Progenitor cell of endocrine pancreas (in vitro differentiated cells): ENCODE data around the gene A1BG. TPM values are rescaled to one million over a fixed set of nuclear protein-coding genes. Genes with fewer than 3 reads are reported as not detected.

Source experiments
- DNase-seq: peaks from one replicate; pipeline ENCODE4 v3.0.0; 2021; ENCODE audit warnings: low spot score; ENCODE audit not compliant: unreplicated experiment
- H3K27ac Mint-ChIP-seq: 2 replicates; pipeline ENCODE4 v1.8.0; 2021; ENCODE audit warnings: mild to moderate bottlenecking, moderate library complexity, mixed read lengths
- H3K27me3 Mint-ChIP-seq: 2 replicates; pipeline ENCODE4 v1.8.0; 2021; ENCODE audit warnings: mixed read lengths
- H3K36me3 Mint-ChIP-seq: 2 replicates; pipeline ENCODE4 v1.8.0; 2022; ENCODE audit warnings: mixed read lengths; ENCODE audit not compliant: insufficient read depth
- H3K4me1 Mint-ChIP-seq: 2 replicates; pipeline ENCODE4 v1.8.0; 2021; ENCODE audit warnings: low read depth, mixed read lengths
- H3K4me3 Mint-ChIP-seq: 2 replicates; pipeline ENCODE4 v1.8.0; 2021; ENCODE audit warnings: low read depth, mild to moderate bottlenecking, moderate library complexity, mixed read lengths
- H3K9me3 Mint-ChIP-seq: 2 replicates; pipeline ENCODE4 v1.8.0; 2021; ENCODE audit warnings: low read depth, mixed read lengths
- CTCF ChIP-seq: fragments of 200-600 bp; sonication (generic); IDR thresholded peaks from one replicate; pipeline ENCODE4 v1.5.0; 2021; ENCODE audit warnings: antibody characterized with exemption, mild to moderate bottlenecking; ENCODE audit not compliant: unreplicated experiment
- total RNA-seq: library from RNA; stranded (reverse); gene quantifications from 2 replicates; pipeline ENCODE4 v1.2.1, GENCODE V29; 2021

A1BG gene
- total RNA-seq, 1 donor from 2014 or later: 3.9 TPM

- H3K27ac Mint-ChIP-seq: no peak overlapping the region
- TF ChIP-seq CTCF: no peak
- peaks cover 3% of the 10 kb centered on the region for H3K36me3 Mint-ChIP-seq
- H3K4me3 Mint-ChIP-seq: no peak overlapping the region
- H3K9me3 Mint-ChIP-seq: no peaks in the 10 kb centered on the region
- no peak for DNase-seq
- H3K27me3 Mint-ChIP-seq: no peaks in the 10 kb centered on the region
- peaks cover 6% of the 10 kb centered on the region for H3K4me1 Mint-ChIP-seq
Observed at GRCh38 chr19:58364146-58364545, 10.9 kb upstream of the A1BG start.

- Mint-ChIP-seq H3K36me3 (peaks cover 3% of the 10 kb centered on the region), H3K27ac (peak within 1 kb of the TSS; percentile 99), H3K4me3 (peak within 1 kb of the TSS; percentile 98), H3K27me3 (no peaks in the 10 kb centered on the region), H3K9me3 (no peaks in the 10 kb centered on the region), H3K4me1 (peaks cover 6% of the 10 kb centered on the region)
- peak; percentile 90 for DNase-seq
- TF ChIP-seq CTCF: no peak
Observed at GRCh38 chr19:58362272-58362994, 9.1 kb upstream of the A1BG start, which contains the start of gene ZNF497. ZNF497 (minus strand) TSS chr19:58362751; CDS start chr19:58357635, 5,116 bp downstream.

DNA sequence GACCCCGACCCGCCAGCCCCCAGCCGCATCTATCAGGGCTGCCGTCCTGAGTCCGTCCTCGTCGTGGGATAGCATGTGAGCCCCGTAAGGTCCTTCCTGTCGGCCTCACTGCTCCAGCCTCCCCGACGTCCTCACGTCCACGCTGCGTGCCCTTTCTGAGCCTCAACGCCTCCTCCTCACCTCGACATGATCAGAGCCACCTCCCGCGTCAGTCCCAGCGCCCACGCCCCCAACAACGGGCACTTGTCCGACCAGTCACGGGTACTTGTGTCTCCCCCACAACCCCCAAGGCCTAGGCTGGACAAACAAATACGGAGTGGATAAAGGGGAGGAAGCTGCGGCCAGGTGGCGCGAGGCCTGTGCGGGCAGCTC lies 8.6 kb upstream of the A1BG start:
- peak overlapping the region; percentile 99 for H3K27ac Mint-ChIP-seq
- DNase-seq: peak; percentile 53
- H3K4me3 Mint-ChIP-seq: peak overlapping the region; percentile 98
- H3K36me3 Mint-ChIP-seq: no peaks in the 10 kb centered on the region
- peaks cover 6% of the 10 kb centered on the region for H3K4me1 Mint-ChIP-seq
- H3K27me3 Mint-ChIP-seq: no peaks in the 10 kb centered on the region
- no peaks in the 10 kb centered on the region for H3K9me3 Mint-ChIP-seq
- no peak for TF ChIP-seq CTCF

- no peak for TF ChIP-seq CTCF
- H3K27me3 Mint-ChIP-seq: no peaks in the 10 kb centered on the region
- no peak overlapping the region for H3K4me3 Mint-ChIP-seq
- no peak for DNase-seq
- H3K36me3 Mint-ChIP-seq: no peaks in the 10 kb centered on the region
- H3K4me1 Mint-ChIP-seq: peaks cover 6% of the 10 kb centered on the region
- no peaks in the 10 kb centered on the region for H3K9me3 Mint-ChIP-seq
- no peak overlapping the region for H3K27ac Mint-ChIP-seq
Observed at GRCh38 chr19:58357481-58358145, 4.3 kb upstream of the A1BG start.

DNA sequence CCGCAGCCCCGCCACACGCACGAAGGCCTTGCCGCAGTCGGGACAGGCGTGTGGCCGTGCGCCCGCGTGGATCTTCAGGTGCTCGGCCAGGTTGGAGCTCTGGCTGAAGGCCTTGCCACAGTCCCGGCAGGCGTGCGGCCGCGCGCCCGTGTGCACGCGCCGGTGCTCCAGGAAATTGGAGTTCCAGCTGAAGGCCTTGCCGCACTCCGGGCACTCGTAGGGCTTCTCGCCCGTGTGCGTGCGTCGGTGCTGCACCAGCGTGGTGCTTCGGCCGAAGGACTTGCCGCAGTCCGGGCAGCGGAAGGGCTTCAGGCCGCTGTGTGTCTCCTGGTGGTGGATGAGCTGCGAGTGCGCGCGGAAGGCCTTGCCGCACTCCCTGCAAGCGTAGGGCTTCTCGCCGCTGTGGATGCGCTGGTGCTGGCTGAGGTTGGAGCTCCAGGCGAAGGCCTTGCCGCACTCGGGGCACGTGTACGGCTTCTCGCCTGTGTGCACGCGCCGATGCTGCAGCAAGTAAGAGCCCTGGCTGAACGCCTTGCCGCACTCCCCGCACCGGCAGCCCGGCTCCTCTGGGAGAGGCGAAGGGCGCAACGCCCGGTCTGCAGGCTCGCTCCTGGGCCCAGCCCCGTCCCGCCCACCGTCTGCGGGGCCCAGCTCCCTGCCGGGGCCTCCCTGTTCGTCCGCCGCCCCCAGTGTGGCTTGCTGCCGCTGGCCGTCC lies 3.6 kb upstream of the A1BG start:
- Mint-ChIP-seq H3K27ac (no peak overlapping the region), H3K27me3 (no peaks in the 10 kb centered on the region), H3K36me3 (no peaks in the 10 kb centered on the region), H3K4me3 (no peak overlapping the region), H3K4me1 (peaks cover 7% of the 10 kb centered on the region), H3K9me3 (no peaks in the 10 kb centered on the region)
- TF ChIP-seq CTCF: no peak
- DNase-seq: no peak
